ENCODE measurements around the gene TMEM214.

TMEM214 gene

DNA sequence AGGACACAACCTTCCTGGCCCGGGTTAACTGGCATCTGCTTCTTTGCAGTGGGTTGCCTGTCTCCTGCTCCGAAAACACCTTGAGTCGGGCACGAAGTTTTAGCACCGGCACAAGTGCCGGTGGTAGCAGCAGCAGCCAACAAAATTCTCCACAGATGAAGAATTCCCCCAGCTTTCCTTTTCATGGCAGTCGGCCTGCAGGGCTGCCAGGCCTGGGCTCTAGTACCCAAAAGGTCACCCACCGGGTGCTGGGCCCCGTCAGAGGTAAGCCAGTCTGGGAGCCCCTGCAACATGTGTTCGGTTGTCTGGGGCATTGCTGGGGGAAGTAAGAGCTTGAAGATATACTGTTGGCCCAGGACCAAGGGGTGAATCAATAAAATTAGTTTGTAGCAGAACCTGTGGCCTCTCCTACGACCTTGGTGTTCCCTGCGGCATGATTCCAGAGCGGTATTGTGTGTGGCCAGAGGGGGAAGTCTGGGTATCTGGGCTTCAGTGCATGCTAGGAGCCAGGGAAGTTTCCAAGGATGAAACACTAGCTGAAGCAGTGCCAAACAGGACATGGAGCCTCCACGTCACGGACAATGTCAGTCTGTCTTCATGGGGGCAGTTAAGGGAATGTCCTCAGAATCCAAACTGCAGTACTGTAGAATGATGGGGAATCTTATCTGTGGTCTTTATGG lies 26.5 kb downstream of the TMEM214 start:
- H3K27ac Mint-ChIP-seq: peak overlapping the region; percentile 48
- no peak overlapping the region for H3K4me3 Mint-ChIP-seq
- no peak for DNase-seq
- H3K9me3 Mint-ChIP-seq: no peaks in the 10 kb centered on the region
- no peaks in the 10 kb centered on the region for H3K27me3 Mint-ChIP-seq (ENCODE audit: low read depth, poor library complexity)
- H3K36me3 Mint-ChIP-seq (ENCODE audit: low read depth): peaks cover 62% of the 10 kb centered on the region
- TF ChIP-seq CTCF (IDR thresholded peaks at IDR 0.05): no peak
- no peaks in the 10 kb centered on the region for H3K4me1 Mint-ChIP-seq

DNA sequence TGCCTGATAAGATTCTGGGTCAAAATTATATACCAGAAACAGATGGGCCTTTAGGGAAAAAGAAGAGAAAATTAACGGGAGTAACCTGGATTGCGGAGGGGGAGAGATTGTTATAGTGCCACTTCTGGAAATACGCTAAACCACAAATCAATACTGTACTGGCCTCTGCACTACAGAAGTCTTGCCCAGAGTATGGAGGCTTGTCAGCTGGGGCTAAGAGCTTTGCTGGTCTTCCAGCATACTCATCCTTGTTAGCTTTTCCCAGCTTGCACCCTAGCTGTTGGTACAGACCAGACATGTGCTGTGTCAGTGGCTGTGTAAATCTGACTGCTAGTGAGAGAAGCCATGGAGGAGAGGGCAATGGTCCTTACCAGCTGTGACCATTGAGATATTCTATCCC lies 27.6 kb downstream of the TMEM214 start:
- TF ChIP-seq CTCF (IDR thresholded peaks at IDR 0.05): no peak
- Mint-ChIP-seq H3K4me1 (no peaks in the 10 kb centered on the region), H3K4me3 (no peak overlapping the region), H3K27ac (no peak overlapping the region), H3K36me3 (ENCODE audit: low read depth) (peaks cover 62% of the 10 kb centered on the region), H3K27me3 (ENCODE audit: low read depth, poor library complexity) (no peaks in the 10 kb centered on the region), H3K9me3 (no peaks in the 10 kb centered on the region)
- no peak for DNase-seq

GRCh38 chr2:27065128-27065527 lies 32.4 kb downstream of the TMEM214 start:
- Mint-ChIP-seq H3K36me3 (ENCODE audit: low read depth) (peaks cover 73% of the 10 kb centered on the region), H3K9me3 (no peaks in the 10 kb centered on the region), H3K27ac (no peak overlapping the region), H3K4me1 (peaks cover 22% of the 10 kb centered on the region), H3K4me3 (no peak overlapping the region), H3K27me3 (ENCODE audit: low read depth, poor library complexity) (peaks cover 3% of the 10 kb centered on the region)
- DNase-seq: no peak
- no peak for TF ChIP-seq CTCF (IDR thresholded peaks at IDR 0.05)

- H3K4me3 Mint-ChIP-seq: no peak overlapping the region
- no peak overlapping the region for H3K27ac Mint-ChIP-seq
- no peak for TF ChIP-seq CTCF (IDR thresholded peaks at IDR 0.05)
- peaks cover 77% of the 10 kb centered on the region for H3K36me3 Mint-ChIP-seq (ENCODE audit: low read depth)
- peaks cover 3% of the 10 kb centered on the region for H3K27me3 Mint-ChIP-seq (ENCODE audit: low read depth, poor library complexity)
- no peaks in the 10 kb centered on the region for H3K9me3 Mint-ChIP-seq
- peaks cover 38% of the 10 kb centered on the region for H3K4me1 Mint-ChIP-seq
- DNase-seq: no peak
Observed at GRCh38 chr2:27067385-27067784, 34.6 kb downstream of the TMEM214 start.

DNA sequence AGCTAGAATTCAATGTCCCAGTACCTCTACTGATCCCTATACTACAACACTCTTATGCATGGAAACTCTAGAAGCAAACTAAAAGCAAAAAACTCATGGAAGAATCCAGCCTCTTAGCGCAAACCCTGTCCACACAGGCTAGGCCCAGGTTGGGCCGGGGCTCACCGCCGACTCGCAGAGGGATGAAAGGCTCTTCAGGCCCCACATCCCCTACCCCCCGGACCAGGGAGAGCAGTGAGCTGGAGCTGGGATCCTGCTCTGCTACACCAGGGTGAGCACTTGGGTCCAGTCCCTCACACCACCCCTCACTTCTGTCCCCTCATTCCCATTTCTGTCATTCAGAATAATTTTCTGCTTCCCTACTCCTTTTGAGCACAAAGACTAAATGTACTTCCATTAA lies 36.7 kb downstream of the TMEM214 start:
- Mint-ChIP-seq H3K9me3 (no peaks in the 10 kb centered on the region), H3K27ac (peak overlapping the region; percentile 44), H3K4me3 (peak overlapping the region; percentile 99), H3K36me3 (ENCODE audit: low read depth) (peaks cover 61% of the 10 kb centered on the region), H3K27me3 (ENCODE audit: low read depth, poor library complexity) (peaks cover 3% of the 10 kb centered on the region), H3K4me1 (peaks cover 56% of the 10 kb centered on the region)
- no peak for TF ChIP-seq CTCF (IDR thresholded peaks at IDR 0.05)
- DNase-seq: no peak

DNA sequence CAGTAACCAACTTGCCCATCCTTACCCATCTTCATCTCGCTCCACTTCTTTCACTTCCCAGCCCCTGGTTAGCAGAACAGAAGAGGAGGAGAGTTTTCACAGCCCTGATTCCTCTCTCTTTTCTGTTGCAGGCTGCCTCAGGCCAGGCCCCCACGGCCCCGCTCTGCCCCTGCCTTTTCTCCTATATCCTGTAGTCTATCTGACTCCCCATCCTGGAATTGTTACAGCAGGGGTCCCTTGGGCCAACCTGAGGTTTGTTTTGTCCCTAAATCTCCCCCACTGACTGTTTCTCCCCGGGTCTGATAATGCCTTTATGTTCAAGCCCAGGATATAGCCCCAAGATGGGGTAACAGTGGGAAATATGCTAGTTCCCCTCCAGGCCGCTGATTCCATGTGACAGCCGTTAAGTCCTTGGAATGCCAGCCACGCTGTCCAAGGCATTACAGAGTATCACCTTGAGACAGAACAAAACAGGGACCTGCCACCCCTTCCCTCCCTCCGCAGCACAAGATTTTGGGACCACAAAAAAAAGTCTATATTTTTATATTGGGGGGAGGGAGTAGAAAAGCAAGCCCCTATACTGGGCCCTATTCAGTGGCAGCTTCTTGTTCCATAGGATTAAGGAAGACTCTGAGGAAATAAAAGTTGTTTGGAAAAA lies 37.3 kb downstream of the TMEM214 start:
- Mint-ChIP-seq H3K36me3 (ENCODE audit: low read depth) (peaks cover 55% of the 10 kb centered on the region), H3K4me1 (peaks cover 62% of the 10 kb centered on the region), H3K27me3 (ENCODE audit: low read depth, poor library complexity) (peaks cover 3% of the 10 kb centered on the region), H3K4me3 (peak overlapping the region; percentile 99), H3K27ac (peak overlapping the region; percentile 44), H3K9me3 (no peaks in the 10 kb centered on the region)
- no peak for TF ChIP-seq CTCF (IDR thresholded peaks at IDR 0.05)
- DNase-seq: no peak

Data from nephron progenitor cell (in vitro differentiated cells).